GM18858 (cell line): ENCODE results near the gene TACC2.
"Not testable (repeated sequence)": the region's sequence is repeated elsewhere in the genome, so short reads cannot be mapped to it uniquely, and the experiment has no call there.

Experiments used
- ATAC-seq: cut with Tn5 transposase; IDR thresholded peaks from one replicate; pipeline ENCODE4 v1.9.1; 2021; ENCODE audit not compliant: unreplicated experiment

TACC2 gene, protein sequence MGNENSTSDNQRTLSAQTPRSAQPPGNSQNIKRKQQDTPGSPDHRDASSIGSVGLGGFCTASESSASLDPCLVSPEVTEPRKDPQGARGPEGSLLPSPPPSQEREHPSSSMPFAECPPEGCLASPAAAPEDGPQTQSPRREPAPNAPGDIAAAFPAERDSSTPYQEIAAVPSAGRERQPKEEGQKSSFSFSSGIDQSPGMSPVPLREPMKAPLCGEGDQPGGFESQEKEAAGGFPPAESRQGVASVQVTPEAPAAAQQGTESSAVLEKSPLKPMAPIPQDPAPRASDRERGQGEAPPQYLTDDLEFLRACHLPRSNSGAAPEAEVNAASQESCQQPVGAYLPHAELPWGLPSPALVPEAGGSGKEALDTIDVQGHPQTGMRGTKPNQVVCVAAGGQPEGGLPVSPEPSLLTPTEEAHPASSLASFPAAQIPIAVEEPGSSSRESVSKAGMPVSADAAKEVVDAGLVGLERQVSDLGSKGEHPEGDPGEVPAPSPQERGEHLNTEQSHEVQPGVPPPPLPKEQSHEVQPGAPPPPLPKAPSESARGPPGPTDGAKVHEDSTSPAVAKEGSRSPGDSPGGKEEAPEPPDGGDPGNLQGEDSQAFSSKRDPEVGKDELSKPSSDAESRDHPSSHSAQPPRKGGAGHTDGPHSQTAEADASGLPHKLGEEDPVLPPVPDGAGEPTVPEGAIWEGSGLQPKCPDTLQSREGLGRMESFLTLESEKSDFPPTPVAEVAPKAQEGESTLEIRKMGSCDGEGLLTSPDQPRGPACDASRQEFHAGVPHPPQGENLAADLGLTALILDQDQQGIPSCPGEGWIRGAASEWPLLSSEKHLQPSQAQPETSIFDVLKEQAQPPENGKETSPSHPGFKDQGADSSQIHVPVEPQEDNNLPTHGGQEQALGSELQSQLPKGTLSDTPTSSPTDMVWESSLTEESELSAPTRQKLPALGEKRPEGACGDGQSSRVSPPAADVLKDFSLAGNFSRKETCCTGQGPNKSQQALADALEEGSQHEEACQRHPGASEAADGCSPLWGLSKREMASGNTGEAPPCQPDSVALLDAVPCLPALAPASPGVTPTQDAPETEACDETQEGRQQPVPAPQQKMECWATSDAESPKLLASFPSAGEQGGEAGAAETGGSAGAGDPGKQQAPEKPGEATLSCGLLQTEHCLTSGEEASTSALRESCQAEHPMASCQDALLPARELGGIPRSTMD (N-terminal part only)

DNA sequence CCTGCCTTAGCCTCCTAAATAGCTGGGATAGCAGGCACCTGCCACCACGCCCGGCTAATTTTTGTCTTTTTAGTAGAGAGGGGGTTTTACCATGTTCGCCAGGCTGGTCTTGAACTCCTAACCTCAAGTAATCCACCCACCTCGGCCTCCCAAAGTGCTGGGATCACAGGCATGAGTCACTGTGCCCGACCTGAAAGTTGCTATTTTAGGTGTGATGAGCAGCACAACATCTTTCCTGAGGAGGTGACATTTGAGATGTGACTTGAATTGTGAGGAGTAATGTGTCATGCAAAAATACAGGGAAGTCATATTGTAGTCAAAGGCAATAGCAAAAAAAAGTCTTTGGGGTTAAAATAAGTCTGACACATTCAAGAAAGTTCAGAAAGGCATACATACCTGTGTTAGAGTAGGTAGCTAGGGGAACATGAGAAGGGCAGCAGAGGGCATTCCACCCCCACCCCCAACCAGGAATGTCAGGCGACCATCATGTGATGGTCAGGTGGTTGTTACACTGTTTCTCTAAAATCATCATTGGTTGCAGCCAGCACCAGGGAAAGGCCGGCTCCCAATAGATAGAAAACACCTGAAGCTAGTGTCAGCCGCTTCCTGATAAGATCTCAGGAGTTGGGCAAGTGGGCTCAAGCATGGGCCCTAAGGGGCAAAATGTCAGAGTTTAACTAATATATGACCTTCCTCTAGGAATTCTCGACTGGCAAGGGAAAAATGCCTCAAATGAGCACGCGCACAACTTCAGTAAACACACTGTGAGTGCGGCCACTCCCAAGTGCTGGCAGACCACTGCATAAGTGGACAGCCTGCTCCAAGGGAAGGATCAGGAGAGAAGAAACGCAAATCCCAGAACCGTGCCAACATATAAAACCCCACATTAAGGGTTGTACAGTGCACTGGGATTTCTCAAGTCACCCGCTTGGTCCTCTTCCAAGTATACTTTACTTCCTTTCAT lies at the start of gene TACC2:
TSS of gene TACC2 (plus strand) at position 803 of the 964 bp plus-strand sequence. CDS start 32,819 bp downstream, outside the sequence.
- no peak for ATAC-seq

DNA sequence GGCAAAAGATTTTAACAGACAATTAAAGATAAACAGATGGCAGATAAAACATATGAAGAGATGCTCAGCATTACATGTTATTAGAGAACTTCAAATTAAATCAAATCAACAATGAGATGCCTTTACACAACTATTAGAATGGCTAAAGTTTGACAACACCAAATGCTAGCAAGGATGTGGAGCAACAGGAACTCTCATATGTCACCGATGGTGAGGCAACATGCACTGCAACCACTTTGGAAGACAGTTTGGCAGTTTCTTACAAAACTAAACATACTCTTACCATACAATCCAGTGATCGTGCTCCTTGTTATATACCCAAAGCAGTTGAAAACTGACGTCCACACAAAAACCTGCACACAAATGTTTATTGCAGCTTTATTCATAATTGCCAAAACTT lies 47.4 kb upstream of the TACC2 start:
- ATAC-seq, result no peak

DNA sequence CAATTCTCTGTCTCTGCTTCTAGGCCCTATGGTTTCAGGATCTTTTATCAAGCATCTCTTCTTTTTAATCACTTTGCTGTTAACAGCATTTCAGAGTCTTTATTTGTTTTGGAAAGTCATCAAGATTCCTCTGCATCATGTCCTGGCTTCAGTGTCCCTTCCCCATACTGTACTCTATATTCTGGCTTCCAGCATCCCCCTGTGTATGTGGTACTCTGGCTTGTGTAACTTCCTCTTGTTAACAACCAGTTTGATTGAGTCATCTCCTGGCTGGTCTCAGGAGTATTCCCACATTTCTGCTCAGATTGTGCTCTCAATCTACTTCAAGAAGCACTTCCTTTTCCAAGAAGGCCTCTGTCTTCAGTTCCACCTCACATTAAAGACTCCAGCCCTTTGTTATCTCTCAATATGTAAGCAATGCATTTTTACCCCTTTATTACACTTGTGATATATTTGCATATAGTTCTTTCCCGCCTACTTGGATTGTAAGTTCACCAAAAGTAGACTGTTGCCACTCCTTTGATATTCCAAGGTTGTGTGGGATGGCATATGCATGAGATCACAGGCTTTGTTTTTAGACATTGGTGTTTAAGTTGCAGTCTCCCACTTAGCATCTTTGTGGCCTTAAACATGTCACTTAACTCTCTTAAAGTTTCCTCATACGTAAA lies 46.1 kb upstream of the TACC2 start:
- ATAC-seq, result no peak

DNA sequence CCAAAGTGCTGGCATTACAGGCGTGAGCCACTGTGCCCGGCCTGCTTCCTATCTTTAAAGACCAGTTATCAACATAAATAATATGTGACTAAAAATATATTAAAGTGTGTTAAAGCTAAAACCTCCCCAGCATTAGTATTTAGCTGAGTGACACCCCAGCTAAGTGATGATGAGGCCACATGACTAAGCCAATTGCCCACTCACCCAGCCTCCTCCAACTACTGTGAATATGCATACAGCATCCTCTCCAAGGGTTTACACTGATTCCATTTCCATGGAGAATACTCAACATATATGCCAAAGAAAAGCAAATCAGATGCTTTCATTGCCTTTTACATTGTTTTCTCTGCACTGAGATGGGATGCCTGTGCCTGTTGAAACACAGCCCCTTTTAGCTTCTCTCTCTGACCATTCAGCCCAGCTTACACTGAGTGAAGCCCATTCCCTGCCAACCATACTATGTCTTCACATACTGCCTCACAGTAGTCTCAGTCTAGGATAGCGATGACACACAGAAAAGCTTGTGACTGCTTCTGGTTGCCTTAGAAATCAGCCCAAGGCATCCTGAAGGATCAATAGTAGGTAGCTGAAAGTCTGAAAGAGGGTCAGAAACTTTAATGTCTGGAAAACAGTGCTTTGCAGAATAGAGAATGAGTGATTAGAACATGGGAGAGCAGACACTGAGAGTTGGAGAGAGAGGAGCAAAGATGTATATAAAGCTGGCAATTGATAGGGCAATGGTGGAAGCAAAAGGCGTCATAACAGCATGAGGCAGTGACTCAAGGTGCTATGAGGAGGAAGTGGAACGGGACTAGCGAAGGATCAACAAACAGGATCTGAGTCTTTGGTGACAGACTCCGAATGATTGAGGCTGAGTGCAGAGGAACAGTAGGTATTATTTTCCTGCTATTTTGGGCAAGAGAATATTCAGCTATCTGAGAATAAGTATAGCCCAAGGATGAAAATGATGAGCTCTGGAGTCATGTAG lies 41.3 kb upstream of the TACC2 start:
- ATAC-seq, result no peak

DNA sequence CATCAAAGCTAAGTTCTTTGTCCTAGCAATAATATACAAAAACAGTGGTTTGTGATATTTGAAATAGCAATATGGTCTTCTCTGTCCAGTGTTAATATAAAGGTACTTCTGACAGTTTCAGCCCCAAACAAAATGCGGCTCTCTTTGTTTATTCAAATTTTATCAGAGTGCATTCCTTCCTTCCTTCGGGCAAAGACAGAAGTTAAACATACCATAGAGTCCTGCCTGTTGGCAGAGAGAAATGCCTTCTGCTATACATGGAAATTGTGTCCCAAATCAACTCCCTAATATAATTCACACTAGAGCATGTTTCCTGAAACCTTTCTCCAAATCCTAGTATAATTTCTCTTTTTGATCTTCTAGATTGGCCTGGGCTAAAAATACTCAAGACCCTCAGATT lies 39.9 kb upstream of the TACC2 start:
- no peak for ATAC-seq

DNA sequence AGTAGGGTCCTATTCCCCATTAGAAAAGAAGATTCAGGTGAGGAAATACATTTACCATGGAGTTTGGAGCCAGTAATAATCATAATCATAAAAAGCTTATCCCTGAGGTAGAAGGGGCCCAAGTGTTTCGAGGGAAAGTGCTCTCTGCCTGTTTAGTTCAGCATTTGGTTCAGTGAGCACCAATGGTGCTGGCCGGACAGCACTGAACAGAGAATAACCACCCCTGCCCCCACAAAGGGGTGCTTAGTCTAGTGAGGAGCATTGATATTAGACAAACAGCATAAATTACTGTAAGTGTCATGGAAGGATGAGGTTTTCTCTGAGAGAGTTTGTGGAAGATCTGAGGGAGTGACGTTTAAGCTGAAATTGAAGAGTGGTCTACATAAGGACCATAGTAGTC lies 39.5 kb upstream of the TACC2 start:
- ATAC-seq, result no peak

DNA sequence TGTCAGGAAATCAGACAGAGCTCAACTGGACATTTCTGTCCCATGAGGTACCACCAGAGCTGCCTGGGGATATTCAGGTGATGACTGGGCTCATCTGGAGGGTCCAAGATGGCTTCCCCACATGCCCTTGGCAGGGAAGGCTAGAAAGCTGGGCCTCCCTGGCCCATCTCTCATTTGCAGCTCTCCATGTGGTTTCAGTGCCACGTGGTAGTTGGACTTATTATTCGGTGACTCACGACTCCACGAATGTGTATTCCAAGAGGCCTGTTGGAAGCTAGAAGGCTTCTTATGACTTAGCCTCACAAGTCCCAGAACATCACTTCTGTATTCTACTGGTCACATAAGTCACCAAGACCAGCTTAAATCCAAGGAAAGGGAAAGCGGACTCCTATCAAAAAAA lies 36.7 kb upstream of the TACC2 start:
- no peak for ATAC-seq

DNA sequence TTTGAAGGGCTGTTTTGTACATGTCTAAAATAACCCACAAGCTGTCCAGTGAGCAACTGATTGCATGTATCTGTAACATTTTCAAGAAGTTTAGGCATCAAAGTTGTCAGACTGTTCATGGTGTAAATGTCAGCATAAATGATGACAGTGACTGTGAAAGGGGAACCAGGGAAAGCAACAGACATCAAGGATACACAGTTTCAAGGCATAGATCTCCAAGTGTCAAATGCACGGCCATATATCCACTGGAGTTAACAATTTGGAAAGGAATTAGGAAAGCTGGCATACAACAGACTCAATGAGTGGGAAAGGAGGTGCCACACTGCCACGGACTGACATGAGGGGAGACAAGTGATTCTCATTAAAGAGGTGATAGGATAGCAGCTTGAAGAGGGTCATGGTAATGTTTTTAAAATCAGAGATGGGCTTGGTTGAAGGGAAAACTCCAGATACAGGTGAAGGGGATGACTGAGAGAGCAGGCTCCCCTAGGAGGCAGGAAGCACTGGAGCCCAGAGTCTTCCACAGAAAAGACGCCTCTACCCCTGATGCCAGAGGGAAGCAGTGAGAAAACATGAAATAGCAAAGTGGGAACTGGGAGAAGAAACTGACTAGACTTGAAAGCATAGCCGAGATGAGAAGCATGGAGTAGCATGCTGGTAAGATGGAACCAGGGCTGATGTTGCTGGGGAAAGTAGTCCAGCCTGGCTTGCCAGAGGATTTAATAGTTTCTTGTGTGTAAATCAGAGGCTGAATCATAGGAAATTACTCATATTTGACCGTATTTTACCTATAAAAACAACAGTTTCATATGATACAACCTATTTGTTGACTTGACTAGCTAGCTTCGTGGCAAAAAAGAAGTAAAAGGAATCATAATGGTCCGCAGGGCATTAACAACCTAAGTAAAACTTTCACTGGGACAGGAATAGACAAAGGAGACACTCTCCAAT lies 32.6 kb upstream of the TACC2 start:
- ATAC-seq, result no peak

DNA sequence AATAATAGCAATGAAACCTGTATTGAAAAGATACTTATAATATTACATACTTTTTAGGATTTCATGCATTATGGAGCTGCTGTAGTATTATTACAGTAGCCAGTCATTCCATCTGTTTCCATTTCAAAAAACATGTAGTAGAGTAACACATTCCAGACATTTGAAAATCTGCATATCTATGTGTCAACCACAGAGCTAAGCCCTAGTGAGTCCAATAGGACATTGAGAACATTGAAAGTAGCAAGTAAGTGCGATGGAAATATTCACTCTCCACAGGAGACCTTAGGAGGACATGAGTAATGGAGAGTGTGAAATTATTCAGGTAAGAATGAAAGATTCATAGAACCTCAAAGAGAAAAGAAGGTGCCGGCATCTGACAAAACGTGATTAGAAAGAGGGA lies 29.3 kb upstream of the TACC2 start:
- ATAC-seq, result no peak

DNA sequence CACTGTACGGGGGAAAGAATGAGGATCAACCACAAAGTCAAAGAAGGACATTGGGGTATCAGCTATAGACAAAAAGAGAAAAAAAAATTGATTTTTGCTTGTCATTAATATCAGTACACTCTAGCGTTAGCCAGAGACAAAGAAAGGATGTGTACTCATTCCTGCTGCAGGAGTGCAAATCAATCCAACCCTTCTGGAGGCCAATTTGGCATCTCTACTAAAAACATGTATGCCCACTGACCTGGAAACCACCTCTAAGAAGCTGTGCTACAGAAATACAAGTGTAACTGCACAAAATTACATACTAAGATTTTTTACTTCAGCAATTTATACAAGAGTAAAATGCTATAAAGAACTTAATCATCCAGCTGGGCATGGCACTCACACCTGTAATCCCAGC lies 27.5 kb upstream of the TACC2 start:
- no peak for ATAC-seq

DNA sequence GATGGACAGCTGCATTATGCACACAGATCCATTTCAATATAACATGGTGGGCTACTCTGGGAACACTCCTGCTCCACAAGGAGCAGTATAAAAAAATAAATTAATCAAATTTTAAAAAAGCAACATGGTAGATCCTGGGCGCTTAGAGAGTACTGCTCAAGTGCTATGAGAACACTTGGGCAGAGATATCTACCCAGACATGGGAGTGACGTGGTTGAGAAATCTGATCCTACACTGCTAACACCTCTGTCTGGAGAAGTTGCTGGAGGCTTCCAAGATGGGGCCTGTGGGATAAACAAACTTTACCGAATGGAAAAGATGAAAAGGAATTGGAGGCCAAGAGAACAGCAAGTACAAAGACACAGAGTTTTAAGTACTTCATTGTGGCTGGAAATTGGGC lies 23.0 kb upstream of the TACC2 start:
- ATAC-seq, result no peak

DNA sequence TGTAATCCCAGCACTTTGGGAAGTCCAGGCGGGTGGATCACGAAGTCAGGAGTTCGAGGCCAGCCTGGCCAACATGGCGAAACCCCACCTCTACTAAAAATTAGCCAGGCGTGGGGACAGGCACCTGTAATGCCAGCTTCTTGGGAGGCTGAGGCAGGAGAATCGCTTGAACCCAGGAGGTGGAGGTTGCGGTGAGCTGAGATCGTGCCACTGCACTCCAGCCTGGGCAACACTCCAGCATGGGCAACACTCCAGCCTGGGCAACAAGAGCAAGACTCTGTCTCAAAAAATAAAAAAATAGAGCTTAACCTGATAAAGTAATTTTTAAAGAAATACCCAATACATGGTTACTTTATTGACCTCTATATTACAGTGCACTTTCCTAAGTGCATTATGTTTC lies 19.9 kb upstream of the TACC2 start:
- ATAC-seq, result not testable (repeated sequence)

DNA sequence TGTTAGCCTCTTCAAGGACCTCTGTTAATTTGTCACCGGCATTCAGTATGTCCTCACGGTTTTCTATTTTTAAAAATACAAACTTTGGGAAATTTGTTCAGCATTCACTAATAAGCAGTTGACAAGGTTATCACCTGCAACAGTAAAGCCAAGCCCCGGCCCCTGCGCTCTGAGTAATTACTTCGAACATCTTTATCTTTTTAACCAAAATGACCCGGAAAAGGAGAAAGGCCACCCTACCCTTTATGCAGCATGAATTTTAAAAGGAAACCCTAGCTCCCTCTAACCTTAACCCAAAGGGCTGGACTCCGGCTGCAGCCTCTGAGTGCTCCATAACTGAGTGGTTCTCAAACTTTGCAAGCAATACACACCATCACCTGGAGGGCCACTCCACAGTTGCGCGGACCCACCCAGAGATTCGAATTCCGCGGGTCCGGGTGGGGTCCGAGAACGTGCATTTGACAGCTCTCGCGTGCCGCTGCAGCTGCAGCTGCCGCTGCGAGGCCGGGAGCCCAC lies 14.9 kb upstream of the TACC2 start:
- peak; percentile 17 for ATAC-seq

DNA sequence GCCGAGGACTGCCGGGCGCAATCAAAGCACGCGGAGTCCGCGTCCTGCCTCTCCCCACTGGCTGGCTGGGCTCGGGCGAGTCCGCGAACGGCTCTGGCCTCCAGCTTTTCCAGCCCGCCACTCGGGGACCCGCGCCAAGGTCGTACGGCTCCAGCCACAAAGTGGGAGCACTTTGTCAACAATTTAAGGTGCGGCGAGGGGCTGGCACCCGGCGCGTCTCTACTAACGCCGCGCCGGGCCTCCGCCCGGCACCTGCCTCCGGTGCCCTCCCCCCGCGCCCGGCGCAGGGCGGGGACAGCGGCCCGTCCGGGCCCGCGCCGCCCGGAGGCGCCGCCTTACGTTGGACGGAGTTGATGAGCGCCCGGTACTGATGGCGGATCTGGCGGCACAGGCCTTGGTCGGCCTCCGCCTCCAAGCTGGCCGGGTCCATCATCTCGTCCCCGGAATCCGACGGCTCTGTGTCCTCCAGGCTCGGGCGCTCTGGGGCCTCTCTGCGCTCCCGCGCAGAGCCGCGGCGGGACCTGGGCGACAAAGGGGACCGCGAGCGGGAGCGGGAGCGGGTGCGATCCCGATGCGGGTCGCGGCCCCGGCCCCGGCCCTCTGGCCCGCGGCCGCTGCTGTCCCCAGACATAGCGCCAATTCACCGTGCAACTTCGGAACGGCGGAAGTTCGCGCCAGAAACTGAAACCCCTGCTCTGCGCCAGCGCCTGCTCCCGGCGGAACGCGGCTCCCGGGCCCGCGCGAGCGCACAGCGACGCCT lies 14.2 kb upstream of the TACC2 start, which contains the start of gene NSMCE4A:
TSS of gene NSMCE4A (minus strand) at position 683 of the 760 bp plus-strand sequence. CDS start at position 631, 52 bp downstream.
- peak; percentile 59 for ATAC-seq

DNA sequence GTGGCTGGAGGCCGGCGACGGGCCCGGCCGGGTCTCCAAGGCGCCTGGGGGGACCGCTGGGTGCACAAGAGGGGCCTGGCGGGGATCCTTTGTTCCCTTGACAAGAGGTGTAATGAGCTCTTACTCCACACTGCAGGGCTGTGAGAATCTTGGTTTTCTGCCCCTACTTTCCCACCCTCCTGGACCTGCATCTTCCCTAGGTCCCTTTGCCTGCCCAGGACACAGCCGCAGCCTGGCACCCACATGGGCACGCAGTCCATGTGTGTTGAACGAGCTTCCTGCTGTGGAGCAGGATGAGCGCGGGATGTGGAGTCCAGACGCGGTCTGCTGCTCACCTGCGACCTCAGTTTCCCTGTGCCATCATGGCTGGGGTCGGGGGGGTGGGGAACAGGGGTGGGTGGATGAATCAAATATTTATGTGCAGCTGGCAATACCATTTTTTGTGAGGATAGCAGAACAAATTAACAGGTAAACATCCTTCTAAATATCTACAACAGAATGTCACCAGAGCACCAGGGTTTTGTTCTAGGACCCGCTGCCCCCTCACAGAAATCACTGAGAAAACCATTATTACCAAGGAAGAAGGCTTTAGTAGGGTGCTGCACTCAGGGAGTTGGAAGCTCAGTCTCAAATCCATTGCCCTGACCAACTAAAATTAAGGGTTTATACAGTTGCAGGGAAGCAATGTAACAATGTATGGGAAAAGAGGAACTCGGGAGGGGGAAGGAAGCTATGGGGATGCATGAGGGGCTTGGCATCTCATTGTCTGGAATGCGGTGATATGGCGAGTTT lies 13.5 kb upstream of the TACC2 start:
- ATAC-seq, result no peak
